HepG2 (cell line): Measurements from ENCODE around the gene IL17RC. TPM values are rescaled to one million over a fixed set of nuclear protein-coding genes. Genes with fewer than 3 reads are reported as not detected.
A peak's percentile ranks its signal among the peaks of the same experiment; 100 is the strongest.

Experiments
- FLYWCH1 ChIP-seq: sonication (generic); formaldehyde crosslinking; IDR thresholded peaks from 2 replicates; pipeline ENCODE4 v1.8.1; 2023; ENCODE audit warnings: mild to moderate bottlenecking, missing genetic modification reagents
- HNRNPL ChIP-seq: fragments of 200-400 bp; formaldehyde crosslinking; IDR thresholded peaks from 2 replicates; pipeline ENCODE4 v1.6.1; 2017; ENCODE audit warnings: mild to moderate bottlenecking, low read depth, low read length
- HNRNPUL1 ChIP-seq: fragments of 200-400 bp; formaldehyde crosslinking; IDR thresholded peaks from 2 replicates; pipeline ENCODE4 v1.6.1; 2017; ENCODE audit warnings: low read depth, mild to moderate bottlenecking, low read length, moderate library complexity
- KMT2A ChIP-seq: sonication (generic); formaldehyde crosslinking; IDR thresholded peaks from 2 replicates; pipeline ENCODE4 v1.4.0; 2020; ENCODE audit warnings: missing genetic modification reagents
- MIER3 ChIP-seq: IDR thresholded peaks from 2 replicates; pipeline ENCODE4 v1.6.1; 2016; ENCODE audit warnings: missing compliant biosample characterization, borderline replicate concordance
- MNT ChIP-seq: fragments of 450-650 bp; IDR thresholded peaks from 2 replicates; pipeline ENCODE4 v1.6.1; 2016
- PTBP1 ChIP-seq: fragments of 200-400 bp; formaldehyde crosslinking; IDR thresholded peaks from 2 replicates; pipeline ENCODE4 v1.6.1; 2018; ENCODE audit warnings: low read length, low read depth; ENCODE audit not compliant: poor library complexity, severe bottlenecking
- RFX1 ChIP-seq: fragments of 450-650 bp; IDR thresholded peaks from 2 replicates; pipeline ENCODE4 v1.6.1; 2017
- SAFB2 ChIP-seq: sonication (generic); formaldehyde crosslinking; IDR thresholded peaks from 2 replicates; pipeline ENCODE4 v1.5.1; 2020; ENCODE audit warnings: missing genetic modification reagents, low read depth, mild to moderate bottlenecking, borderline replicate concordance
- SRF ChIP-seq: IDR thresholded peaks from 2 replicates; pipeline ENCODE4 v1.6.1; 2011; ENCODE audit warnings: mild to moderate bottlenecking, low read depth, low read length, moderate library complexity
- ZEB1 ChIP-seq: IDR thresholded peaks from 2 replicates; pipeline ENCODE4 v1.6.1; 2012; ENCODE audit warnings: mild to moderate bottlenecking, low read depth, inconsistent platforms; ENCODE audit not compliant: insufficient replicate concordance
- ZHX2 ChIP-seq, 2 experiments: sonication (generic) in 1 of 2; formaldehyde crosslinking in 1 of 2; IDR thresholded peaks; 2 replicates each; pipeline versions ENCODE4 v1.6.1 to v1.9.0; 2014 to 2022; ENCODE audit warnings: antibody characterized with exemption in 1 of 2, borderline replicate concordance in 1 of 2, inconsistent platforms in 1 of 2, low read depth in 1 of 2, missing genetic modification reagents in 1 of 2
- ZKSCAN8 ChIP-seq: IDR thresholded peaks from 2 replicates; pipeline ENCODE4 v1.6.1; 2016; ENCODE audit warnings: borderline replicate concordance, missing genetic modification reagents, missing compliant biosample characterization
- ZNF224 ChIP-seq: sonication (generic); formaldehyde crosslinking; IDR thresholded peaks from 2 replicates; pipeline ENCODE4 v1.5.0; 2020; ENCODE audit warnings: mild to moderate bottlenecking, missing genetic modification reagents
- ZNF232 ChIP-seq: sonication (generic); formaldehyde crosslinking; IDR thresholded peaks from 2 replicates; pipeline ENCODE4 v1.4.0; 2020; ENCODE audit warnings: missing genetic modification reagents, borderline replicate concordance
- ZNF331 ChIP-seq: sonication (generic); formaldehyde crosslinking; IDR thresholded peaks from 2 replicates; pipeline ENCODE4 v1.4.0; 2020; ENCODE audit warnings: missing genetic modification reagents
- ZNF616 ChIP-seq: sonication (generic); formaldehyde crosslinking; IDR thresholded peaks from 2 replicates; pipeline ENCODE4 v1.5.0; 2020; ENCODE audit warnings: low read depth, mild to moderate bottlenecking, missing genetic modification reagents
- ZNF747 ChIP-seq: sonication (generic); formaldehyde crosslinking; IDR thresholded peaks from 2 replicates; pipeline ENCODE4 v1.8.1; 2023; ENCODE audit warnings: missing genetic modification reagents, mild to moderate bottlenecking, borderline replicate concordance
- ZNF775 ChIP-seq: sonication (generic); formaldehyde crosslinking; IDR thresholded peaks from 2 replicates; pipeline ENCODE4 v1.4.0; 2020; ENCODE audit warnings: missing genetic modification reagents, mild to moderate bottlenecking, moderate library complexity, borderline replicate concordance
- ZSCAN12 ChIP-seq: sonication (generic); formaldehyde crosslinking; IDR thresholded peaks from 2 replicates; pipeline ENCODE4 v1.9.0; 2021; ENCODE audit warnings: mild to moderate bottlenecking, missing genetic modification reagents
- polyA plus RNA-seq, 8 experiments: library from polyadenylated mRNA; depleted of rRNA in 3 of 8; stranded (reverse) in 7 of 8; unstranded in 1 of 8; fragments of >200 nt; fragmentation: Illumina TruSeq in 4 of 8; extraction: Trizol in 4 of 8; gene quantifications; 2 replicates each; pipeline versions ENCODE4 v1.2.1 to v1.2.3, GENCODE V29; 2011 to 2016; ENCODE audit warnings: low read depth in 4 of 8, missing spikeins in 1 of 8, mixed read lengths in 1 of 8; ENCODE audit not compliant: insufficient read depth in 1 of 8
- total RNA-seq, 5 experiments: library from RNA; depleted of rRNA; stranded (reverse); fragments of >200 nt; fragmentation: Illumina TruSeq; extraction: Trizol; gene quantifications; 2 replicates each; pipeline ENCODE4 v1.2.3, GENCODE V29; 2016; ENCODE audit warnings: low read depth in 1 of 5
- TF ChIP-seq, protein P1 (sequence below): sonication (generic); formaldehyde crosslinking; IDR thresholded peaks from 2 replicates; pipeline ENCODE4 v1.8.0; 2022; ENCODE audit warnings: mild to moderate bottlenecking, missing genetic modification reagents, moderate library complexity

The IL17RC gene
- total and polyA plus RNA-seq, 2 of the 13 experiments (the other 11 are each of a cell fraction or from before 2014, with no cell fraction given): 20.7 to 24.0 TPM

- TF ChIP-seq ZNF232 (CRISPR knock-in tag) (peak; percentile 77; the same call in 1 of the 2 replicates), ZNF224 (CRISPR knock-in tag) (no peak), SRF (no peak), FLYWCH1 (CRISPR knock-in tag) (peak; percentile 75; the same call in 1 of the 2 replicates), ZNF747 (CRISPR knock-in tag) (no peak), MIER3 (CRISPR knock-in tag) (no peak), ZNF616 (CRISPR knock-in tag) (peak; percentile 94), MNT (no peak), SAFB2 (CRISPR knock-in tag) (peak; percentile 69; the same call in 1 of the 2 replicates), ZHX2 (IDR thresholded peaks at IDR 0.05; ENCODE audit: low read depth) (no peak), ZHX2 (CRISPR knock-in tag; IDR thresholded peaks at IDR 0.05; ENCODE audit: borderline replicate concordance) (peak; percentile 95), ZNF775 (no peak), ZKSCAN8 (CRISPR knock-in tag) (no peak), HNRNPUL1 (no peak), PTBP1 (no peak), ZEB1 (no peak), HNRNPL (no peak), KMT2A (CRISPR knock-in tag) (peak; percentile 57; the same call in 1 of the 2 replicates), ZNF331 (CRISPR knock-in tag) (peak; percentile 47; the same call in 1 of the 2 replicates), ZSCAN12 (CRISPR knock-in tag) (peak; percentile 67; the same call in 1 of the 2 replicates), RFX1 (no peak)
- TF ChIP-seq, protein P1, sequence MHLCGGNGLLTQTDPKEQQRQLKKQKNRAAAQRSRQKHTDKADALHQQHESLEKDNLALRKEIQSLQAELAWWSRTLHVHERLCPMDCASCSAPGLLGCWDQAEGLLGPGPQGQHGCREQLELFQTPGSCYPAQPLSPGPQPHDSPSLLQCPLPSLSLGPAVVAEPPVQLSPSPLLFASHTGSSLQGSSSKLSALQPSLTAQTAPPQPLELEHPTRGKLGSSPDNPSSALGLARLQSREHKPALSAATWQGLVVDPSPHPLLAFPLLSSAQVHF (CRISPR knock-in tag): peak; percentile 85
Observed at GRCh38 chr3:9915254-9916141, 1.4 kb upstream of the IL17RC start (continued).
